HG02938 (cell line): ENCODE measurements around the gene BLOC1S1.

Source experiments
- ATAC-seq: cut with Tn5 transposase; IDR thresholded peaks from one replicate; pipeline ENCODE4 v1.9.1; 2021; ENCODE audit warnings: mild to moderate bottlenecking, moderate library complexity; ENCODE audit not compliant: unreplicated experiment

BLOC1S1 gene

GRCh38 chr12:55708695-55709233 is 7.1 kb upstream of the BLOC1S1 start:
- no peak for ATAC-seq

DNA sequence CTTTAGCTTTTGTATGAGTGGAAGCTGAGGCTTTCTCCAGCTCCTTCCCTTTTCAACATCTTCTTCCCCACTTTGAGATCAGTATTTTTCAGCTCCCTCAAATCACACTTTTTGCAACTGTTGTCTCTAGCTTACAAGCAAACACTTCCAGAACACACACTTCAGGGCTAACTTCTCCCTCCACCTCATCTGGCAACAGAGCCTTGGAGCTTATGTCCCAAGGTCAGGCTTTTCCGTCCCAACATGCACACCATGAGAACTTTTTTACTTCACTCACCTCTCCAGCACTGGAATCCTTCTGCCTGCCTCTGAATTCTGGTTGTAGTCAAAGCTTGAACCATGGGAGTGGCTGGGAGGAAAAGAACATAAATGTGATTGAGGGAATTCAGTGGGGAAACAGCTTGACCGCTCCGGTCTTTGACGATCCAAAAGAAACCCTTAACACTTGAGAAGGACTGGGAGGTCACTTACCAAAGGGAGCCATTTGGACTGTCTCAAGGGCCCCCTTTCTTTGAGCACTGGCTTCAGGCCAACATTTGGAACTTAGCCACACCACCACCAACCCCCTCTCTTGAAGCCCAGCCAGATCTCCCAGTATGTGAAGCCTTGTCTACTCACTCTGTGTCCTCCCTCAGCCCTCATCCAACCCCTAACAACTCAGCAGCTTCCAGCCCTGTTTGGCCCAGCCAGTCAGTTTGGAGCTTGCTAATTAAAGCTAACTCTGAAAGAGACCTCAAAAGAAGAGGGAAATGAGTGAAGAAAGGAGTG is 3.9 kb upstream of the BLOC1S1 start:
- ATAC-seq = no peak

DNA sequence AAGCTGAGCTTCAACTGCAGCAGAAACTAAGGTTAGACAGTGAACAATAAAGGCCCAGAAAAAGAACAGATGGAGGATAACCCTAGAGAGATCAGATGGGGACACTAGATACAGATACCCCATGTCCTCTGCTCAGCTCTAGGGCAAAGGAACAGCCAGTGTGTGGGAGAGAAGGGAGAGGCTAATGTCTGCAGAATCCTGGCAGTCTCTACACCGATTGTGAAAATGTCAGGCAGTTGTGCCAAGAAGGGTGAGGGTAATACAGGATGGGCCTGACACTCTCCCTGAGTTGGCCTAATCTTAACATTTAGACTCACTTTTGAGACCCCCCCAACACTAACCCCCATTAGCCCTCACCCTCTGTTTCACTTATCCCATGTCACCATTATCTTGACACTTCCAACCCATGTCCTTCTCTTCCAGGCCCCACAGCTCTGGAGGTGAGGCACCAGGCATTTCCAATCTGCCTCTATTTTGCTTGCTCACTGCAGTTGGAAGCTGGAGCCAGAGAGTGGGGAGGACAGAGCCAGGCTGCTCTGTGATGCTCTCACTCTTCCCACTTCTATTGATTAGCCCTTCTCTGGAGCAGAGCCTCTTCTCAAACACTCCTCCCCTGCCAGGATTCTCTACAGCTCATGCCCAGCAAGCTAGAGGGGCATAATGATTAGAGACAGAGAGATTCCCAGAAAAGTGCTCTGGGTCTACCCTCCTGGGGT is 3.0 kb upstream of the BLOC1S1 start:
- ATAC-seq = no peak

GRCh38 chr12:55713721-55714120 is 2.1 kb upstream of the BLOC1S1 start:
- ATAC-seq = no peak

GRCh38 chr12:55715169-55715764 is 579 bp upstream of the BLOC1S1 start:
- no peak for ATAC-seq

DNA sequence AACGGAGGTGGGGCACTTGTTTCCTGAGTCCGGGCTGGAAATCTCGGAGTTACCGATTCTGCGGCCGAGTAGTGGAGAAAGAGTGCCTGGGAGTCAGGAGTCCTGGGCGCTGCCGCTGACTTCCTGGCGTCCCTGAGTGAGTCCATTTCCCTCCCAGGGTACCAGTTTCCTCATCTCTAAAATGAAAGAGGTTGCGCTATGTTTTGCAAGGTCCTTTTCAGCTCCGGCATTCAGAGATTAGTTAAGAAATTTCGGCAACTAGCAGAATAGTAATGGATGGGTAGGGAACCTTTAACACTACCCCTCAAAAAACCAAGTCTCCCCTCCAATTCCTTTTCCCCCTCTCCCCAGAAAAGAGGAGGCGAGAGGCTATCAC is 724 bp downstream of the BLOC1S1 start:
- no peak for ATAC-seq

DNA sequence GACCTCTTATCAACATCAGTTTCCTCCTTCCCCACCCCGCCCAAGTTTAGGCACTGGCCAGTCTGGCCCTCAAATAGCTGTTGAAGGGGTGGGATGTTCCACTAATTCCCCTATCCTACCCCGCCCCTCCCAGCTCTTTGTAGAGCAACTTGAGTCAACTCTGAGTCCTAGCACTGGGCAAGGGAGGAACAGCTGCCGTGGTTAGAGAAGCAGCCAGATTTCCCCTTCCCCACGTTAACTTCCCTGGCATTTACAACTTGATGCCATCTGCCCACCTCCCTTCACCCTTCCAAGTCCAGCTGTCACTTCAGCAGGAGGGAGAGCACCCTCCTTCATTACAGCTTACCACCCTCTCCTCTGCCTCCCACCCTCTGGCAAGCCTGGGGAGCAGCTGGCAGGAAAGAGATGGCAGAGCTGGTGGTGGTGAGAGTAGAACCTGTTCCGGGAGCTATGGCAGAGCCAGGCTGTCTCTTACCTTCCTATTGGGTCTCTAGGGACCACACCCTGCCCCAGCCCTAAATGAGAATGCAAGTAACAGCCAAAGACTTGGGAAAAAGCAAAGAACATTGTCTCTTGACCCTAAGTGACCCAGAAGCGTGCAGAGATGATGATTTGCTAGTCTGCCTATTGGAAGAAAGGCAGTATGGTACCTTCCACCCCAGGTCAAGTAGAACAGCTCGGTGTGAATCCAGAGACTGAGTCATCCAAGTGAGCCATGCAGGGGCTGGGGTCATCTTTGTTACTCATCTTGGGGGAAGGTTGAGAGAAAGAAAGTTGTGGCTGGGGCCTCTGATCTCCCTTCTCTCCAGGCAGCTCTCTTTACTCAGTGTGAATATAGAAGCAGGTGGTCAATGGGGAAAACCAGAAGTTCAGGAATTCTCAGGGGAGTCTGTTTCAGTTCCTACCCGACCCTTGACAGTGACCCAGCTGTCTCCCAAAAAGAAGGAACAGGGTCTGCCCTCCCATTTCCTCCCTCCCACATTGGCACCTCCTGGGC is 1.5 kb downstream of the BLOC1S1 start:
- ATAC-seq = no peak

GRCh38 chr12:55718015-55718414 is 2.2 kb downstream of the BLOC1S1 start:
- no peak for ATAC-seq

- ATAC-seq = no peak
These were observed 2.9 kb downstream of the BLOC1S1 start for GRCh38 chr12:55718624-55719275.

DNA sequence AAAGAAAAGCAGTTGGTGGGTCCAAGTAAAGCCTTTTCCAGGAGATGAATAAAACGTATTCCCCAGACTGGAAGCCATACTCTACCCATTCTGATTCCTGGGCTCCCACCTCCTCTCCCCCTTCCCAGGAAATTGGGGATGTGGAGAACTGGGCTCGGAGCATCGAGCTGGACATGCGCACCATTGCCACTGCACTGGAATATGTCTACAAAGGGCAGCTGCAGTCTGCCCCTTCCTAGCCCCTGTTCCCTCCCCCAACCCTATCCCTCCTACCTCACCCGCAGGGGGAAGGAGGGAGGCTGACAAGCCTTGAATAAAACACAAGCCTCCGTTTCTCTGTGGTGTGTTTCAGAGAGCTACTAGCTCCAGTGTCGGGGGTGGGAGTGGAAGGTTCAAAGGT is 3.5 kb downstream of the BLOC1S1 start:
- no peak for ATAC-seq

DNA sequence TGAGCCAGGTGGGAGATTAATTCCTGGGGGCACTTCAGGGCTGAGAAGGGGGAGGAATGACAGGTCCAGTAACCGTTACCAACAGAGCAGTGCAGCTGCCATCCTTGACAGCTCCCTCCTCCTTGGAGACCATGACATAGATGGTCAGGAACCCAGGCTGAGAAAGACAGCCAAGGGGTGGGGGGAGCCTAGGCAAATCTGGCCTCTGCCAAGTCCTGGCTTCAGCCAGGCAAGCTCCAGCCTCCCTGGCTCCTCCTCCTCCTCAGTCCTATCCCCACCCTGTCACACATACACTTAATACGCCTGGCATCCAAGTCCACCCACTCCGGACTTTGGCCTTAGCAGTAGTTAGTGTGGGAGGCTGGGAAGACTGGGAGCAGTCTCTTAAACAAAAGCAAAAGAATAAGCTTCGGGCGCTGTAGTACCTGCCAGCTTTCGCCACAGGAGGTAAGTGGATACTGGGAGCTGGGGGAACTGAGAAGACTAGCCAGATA is 4.3 kb downstream of the BLOC1S1 start, which contains the start of gene RDH5:
Gene RDH5 (plus strand): TSS at position 323 of the 494 bp plus-strand sequence. CDS start 792 bp downstream, outside the sequence.
- ATAC-seq = no peak

DNA sequence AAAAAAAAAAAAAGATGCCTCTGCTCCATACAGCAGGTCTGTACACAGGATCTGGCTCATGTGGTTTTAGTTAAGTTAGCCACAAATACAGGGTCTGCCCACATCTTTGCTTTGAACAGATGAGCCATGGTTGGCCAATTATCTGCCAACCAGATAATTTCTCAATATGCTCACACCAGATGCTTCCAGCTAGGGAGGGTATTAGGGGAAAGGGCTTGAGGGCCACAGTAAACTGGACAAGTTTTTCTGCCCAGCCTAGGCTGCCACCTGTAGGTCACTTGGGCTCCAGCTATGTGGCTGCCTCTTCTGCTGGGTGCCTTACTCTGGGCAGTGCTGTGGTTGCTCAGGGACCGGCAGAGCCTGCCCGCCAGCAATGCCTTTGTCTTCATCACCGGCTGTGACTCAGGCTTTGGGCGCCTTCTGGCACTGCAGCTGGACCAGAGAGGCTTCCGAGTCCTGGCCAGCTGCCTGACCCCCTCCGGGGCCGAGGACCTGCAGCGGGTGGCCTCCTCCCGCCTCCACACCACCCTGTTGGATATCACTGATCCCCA is 5.1 kb downstream of the BLOC1S1 start:
- no peak for ATAC-seq

GRCh38 chr12:55721601-55722213 is 5.9 kb downstream of the BLOC1S1 start:
- no peak for ATAC-seq

- ATAC-seq = no peak
These were observed 7.1 kb downstream of the BLOC1S1 start for GRCh38 chr12:55722948-55723347.

GRCh38 chr12:55723516-55724225 is 7.8 kb downstream of the BLOC1S1 start:
- ATAC-seq = no peak

DNA sequence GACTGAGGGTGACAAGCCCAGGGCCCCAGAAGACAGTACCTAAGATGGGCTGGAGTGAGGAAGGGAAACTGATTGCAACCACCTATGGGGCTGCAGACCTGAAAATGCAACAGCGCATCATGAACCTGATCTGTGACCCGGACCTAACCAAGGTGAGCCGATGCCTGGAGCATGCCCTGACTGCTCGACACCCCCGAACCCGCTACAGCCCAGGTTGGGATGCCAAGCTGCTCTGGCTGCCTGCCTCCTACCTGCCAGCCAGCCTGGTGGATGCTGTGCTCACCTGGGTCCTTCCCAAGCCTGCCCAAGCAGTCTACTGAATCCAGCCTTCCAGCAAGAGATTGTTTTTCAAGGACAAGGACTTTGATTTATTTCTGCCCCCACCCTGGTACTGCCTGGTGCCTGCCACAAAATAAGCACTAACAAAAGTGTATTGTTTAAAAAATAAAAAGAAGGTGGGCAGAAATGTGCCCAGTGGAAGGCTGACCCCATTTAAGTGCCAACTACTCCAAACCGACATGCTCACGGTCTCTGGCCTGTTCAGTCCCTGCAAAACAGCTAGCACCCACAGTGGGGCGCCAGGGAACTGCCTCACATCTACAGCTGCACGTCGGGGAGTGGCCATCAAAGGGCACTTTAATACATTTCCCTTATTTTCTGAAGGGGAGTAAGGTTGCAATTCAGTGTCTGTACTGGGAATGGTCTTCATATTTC is 8.5 kb downstream of the BLOC1S1 start:
- no peak for ATAC-seq

DNA sequence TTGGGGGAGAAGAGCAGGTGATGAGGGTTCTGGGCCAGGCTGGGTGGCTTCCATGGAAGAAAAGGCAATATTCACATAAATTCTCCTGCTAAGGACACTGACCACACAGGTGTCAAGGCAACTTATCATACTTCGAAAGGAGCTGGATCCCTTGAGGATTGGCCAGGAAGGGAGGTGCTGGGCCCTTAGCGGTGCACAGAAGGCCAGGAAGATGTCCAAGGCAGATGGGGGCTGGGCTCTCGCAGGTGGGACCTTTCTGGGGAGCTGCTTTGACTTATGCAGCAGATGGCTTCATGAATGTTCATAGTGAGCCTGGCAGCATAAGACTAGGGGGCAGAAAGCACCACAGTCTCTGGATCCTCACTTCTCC is 9.1 kb downstream of the BLOC1S1 start:
- no peak for ATAC-seq

DNA sequence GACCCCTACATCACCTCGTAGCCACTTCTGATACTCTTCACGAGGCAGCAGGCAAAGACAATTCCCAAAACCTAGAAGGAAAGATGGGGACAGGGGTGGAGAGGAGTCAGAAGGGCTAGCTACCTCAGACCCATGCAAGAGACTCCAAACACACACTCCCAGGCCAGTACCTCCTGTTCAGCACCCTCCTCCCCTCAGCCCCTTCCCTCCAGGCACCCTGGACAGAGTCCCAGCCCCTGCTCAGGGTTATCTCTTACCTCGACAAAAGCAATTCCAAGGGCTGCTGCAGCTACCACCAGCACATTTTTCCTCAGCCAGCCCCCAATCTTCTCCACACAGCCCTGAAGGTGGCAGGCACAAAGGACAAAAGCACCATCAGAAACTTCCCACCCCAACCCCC is 9.7 kb downstream of the BLOC1S1 start:
- no peak for ATAC-seq
